ENCODE measurements around the gene MVK.

The MVK gene

GRCh38 chr12:109545826-109546225 is 27.8 kb upstream of the MVK start:
- no peak overlapping the region for H3K27ac ChIP-seq (ENCODE audit: low read depth, low read length)
- H3K9ac ChIP-seq (ENCODE audit: low read length) = no peak overlapping the region

DNA sequence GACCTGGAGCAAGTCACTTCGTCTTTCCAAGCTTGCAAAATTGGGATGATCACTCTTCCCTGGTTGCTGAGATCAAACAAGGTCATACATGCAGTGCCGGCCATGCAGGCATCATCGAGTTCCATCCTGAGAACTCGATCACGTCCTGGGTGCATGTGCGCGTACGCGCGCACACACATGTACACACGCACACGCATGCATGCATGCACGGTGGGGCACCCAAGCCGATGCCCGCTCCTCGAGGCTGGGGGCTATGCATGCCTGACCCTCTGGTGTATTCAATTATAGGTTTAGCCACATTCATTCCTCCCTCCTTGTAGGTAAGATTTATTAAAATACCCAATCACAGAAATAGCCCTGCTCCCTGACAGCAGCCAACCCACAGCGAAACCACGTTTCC is 26.3 kb upstream of the MVK start:
- H3K27ac ChIP-seq (ENCODE audit: low read depth, low read length) = no peak overlapping the region
- peaks cover 2% of the 10 kb centered on the region; the same call in 1 of the 2 replicates for H3K4me1 ChIP-seq (ENCODE audit: control insufficient read depth, insufficient read depth, low read length)
- no peaks in the 10 kb centered on the region for H3K27me3 ChIP-seq (ENCODE audit: control insufficient read depth, insufficient read depth, low read length)
- H3K9me3 ChIP-seq (ENCODE audit: control insufficient read depth, insufficient read depth, low read depth, low read length) = no peaks in the 10 kb centered on the region
- no peak overlapping the region for H3K4me3 ChIP-seq (ENCODE audit: low read depth, low read length)
- no peaks in the 10 kb centered on the region for H3K36me3 ChIP-seq (ENCODE audit: control insufficient read depth, insufficient read depth, low read length)
- H3K9ac ChIP-seq (ENCODE audit: low read length) = no peak overlapping the region

More at GRCh38 chr12:109545826-109546225, 27.8 kb upstream of the MVK start:
- Histone ChIP-seq H3K27me3 (ENCODE audit: control insufficient read depth, insufficient read depth, low read length) (no peaks in the 10 kb centered on the region), H3K4me1 (ENCODE audit: control insufficient read depth, insufficient read depth, low read length) (peaks cover 2% of the 10 kb centered on the region; the same call in 1 of the 2 replicates), H3K36me3 (ENCODE audit: control insufficient read depth, insufficient read depth, low read length) (no peaks in the 10 kb centered on the region), H3K9me3 (ENCODE audit: control insufficient read depth, insufficient read depth, low read depth, low read length) (no peaks in the 10 kb centered on the region), H3K4me3 (ENCODE audit: low read depth, low read length) (no peak overlapping the region)

DNA sequence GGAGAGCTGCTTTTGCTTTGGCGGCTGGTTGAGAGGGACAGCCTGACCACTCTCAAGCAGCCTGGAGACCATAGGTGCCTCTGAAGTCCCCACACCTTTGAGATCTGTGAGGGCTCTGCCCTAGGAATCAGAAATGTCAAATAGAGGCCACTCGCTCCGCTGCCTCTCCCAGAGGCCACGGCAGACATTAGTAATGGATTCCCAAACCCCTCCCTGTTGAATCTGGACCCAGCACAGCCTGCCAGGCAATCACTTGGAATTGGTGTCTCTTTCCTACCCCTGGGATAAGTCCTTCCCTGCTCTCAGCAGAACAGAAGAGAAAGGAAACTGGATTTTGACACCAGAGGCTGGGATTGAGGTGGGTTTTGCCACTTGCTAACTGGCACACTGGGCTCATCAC is 25.3 kb upstream of the MVK start:
- Histone ChIP-seq H3K27me3 (ENCODE audit: control insufficient read depth, insufficient read depth, low read length) (no peaks in the 10 kb centered on the region), H3K4me1 (ENCODE audit: control insufficient read depth, insufficient read depth, low read length) (peaks cover 2% of the 10 kb centered on the region; the same call in 1 of the 2 replicates), H3K4me3 (ENCODE audit: low read depth, low read length) (no peak overlapping the region), H3K27ac (ENCODE audit: low read depth, low read length) (no peak overlapping the region), H3K36me3 (ENCODE audit: control insufficient read depth, insufficient read depth, low read length) (no peaks in the 10 kb centered on the region), H3K9me3 (ENCODE audit: control insufficient read depth, insufficient read depth, low read depth, low read length) (no peaks in the 10 kb centered on the region), H3K9ac (ENCODE audit: low read length) (no peak overlapping the region)

DNA sequence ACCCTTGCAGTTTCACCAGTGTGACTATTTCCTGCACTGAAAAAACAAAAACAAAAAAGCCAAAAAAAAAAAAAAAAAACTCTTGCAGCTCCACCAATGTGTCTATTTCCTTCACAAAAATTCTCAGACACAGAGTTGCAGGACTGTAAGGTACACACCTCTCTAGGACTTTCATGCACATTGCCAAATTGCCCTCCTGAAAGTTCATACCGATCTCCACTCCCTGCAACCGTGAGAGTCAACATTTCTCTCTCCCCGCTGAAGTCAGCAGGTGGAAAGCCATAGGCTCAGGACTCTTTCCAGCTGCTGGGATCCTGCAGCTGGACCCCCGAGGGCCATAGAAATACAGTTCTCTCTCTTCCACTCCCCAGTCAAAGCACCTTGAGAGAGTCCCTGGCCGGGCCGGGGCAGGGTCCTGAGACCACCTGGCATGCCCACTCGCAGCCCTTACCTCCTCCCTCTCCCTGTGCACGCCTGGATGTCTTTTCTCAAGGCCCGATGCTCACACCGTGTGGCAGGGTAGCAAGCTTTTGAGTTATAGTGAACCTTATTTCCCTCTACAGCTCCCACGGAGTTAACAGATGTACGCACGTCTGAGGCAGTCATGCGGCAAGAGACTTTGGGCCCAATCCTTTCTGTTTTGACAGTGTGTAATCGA is 23.9 kb upstream of the MVK start:
- H3K4me1 ChIP-seq (ENCODE audit: control insufficient read depth, insufficient read depth, low read length) = peaks cover 2% of the 10 kb centered on the region; the same call in 1 of the 2 replicates
- H3K4me3 ChIP-seq (ENCODE audit: low read depth, low read length) = no peak overlapping the region
- H3K27me3 ChIP-seq (ENCODE audit: control insufficient read depth, insufficient read depth, low read length) = no peaks in the 10 kb centered on the region
- H3K27ac ChIP-seq (ENCODE audit: low read depth, low read length) = no peak overlapping the region
- H3K9me3 ChIP-seq (ENCODE audit: control insufficient read depth, insufficient read depth, low read depth, low read length) = no peaks in the 10 kb centered on the region
- H3K9ac ChIP-seq (ENCODE audit: low read length) = no peak overlapping the region
- H3K36me3 ChIP-seq (ENCODE audit: control insufficient read depth, insufficient read depth, low read length) = no peaks in the 10 kb centered on the region

DNA sequence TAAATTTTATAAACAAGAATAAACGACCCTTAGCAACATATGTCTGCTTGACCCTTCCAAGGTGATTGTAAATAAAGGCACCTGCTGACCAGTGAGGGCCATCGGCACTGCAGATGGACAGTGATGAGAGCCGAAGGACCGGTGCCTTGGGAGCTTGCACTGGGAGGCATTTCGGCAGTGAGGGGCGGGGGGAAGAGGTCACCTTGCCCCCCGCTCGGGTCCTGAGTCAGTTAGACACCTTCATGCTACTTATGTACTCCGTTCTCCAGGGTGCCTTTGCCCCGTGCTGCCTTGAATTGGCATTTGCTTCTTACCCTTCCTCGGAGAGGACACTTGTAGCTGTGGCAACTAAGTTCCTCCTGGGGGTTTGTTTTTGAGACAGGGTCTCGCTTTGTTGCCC is 23.3 kb upstream of the MVK start:
- Histone ChIP-seq H3K36me3 (ENCODE audit: control insufficient read depth, insufficient read depth, low read length) (no peaks in the 10 kb centered on the region), H3K4me3 (ENCODE audit: low read depth, low read length) (no peak overlapping the region), H3K27ac (ENCODE audit: low read depth, low read length) (no peak overlapping the region), H3K9ac (ENCODE audit: low read length) (no peak overlapping the region), H3K4me1 (ENCODE audit: control insufficient read depth, insufficient read depth, low read length) (peaks cover under 1% of the 10 kb centered on the region; the same call in 1 of the 2 replicates), H3K9me3 (ENCODE audit: control insufficient read depth, insufficient read depth, low read depth, low read length) (no peaks in the 10 kb centered on the region), H3K27me3 (ENCODE audit: control insufficient read depth, insufficient read depth, low read length) (no peaks in the 10 kb centered on the region)

DNA sequence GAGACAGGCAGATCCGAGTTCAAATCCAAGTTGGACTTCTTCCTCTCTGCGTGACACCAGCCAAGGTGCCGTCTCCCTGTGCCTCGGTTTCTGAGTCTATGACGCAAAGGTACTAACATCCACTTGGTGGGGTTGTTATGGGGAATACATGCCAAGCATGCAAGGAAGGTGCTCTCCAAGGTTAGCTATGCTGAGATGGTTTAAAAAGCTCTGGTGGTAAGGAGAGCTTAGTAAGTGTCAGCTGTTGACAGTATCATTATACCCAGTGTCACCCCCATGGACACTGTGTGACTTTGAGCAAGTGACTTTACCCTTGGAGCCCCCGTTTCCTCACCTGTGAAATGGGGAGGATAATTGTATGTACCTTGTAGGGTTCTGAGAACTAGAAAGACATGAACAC is 22.5 kb upstream of the MVK start:
- Histone ChIP-seq H3K9ac (ENCODE audit: low read length) (no peak overlapping the region), H3K27me3 (ENCODE audit: control insufficient read depth, insufficient read depth, low read length) (no peaks in the 10 kb centered on the region), H3K36me3 (ENCODE audit: control insufficient read depth, insufficient read depth, low read length) (0 out of 2 replicates have a peak, but pooled peaks cover under 1% of the 10 kb centered on the region), H3K4me1 (ENCODE audit: control insufficient read depth, insufficient read depth, low read length) (no peaks in the 10 kb centered on the region; the same call in 1 of the 2 replicates), H3K9me3 (ENCODE audit: control insufficient read depth, insufficient read depth, low read depth, low read length) (no peaks in the 10 kb centered on the region), H3K4me3 (ENCODE audit: low read depth, low read length) (no peak overlapping the region), H3K27ac (ENCODE audit: low read depth, low read length) (no peak overlapping the region)

DNA sequence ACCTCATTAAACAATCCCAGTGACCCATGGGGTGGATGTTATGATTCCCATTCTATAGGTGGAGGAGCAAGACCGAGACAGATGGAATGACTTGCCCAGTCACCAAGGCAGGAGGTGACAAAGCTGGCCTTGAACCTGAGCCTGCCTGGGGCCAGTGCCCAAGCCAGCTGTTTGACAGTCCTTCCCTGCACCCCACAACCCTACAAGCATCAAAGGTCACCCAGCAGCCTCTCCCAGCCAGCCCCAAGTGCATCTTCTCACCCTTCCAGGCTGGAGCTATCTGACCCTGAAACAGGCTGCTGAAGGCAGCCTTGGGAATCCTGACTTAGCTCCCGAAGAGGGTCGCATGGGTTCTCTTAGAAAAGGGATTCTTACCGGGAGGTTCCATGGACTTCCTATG is 20.6 kb upstream of the MVK start:
- 0 out of 2 replicates have a peak, but pooled peaks cover 7% of the 10 kb centered on the region for H3K36me3 ChIP-seq (ENCODE audit: control insufficient read depth, insufficient read depth, low read length)
- H3K4me3 ChIP-seq (ENCODE audit: low read depth, low read length) = no peak overlapping the region
- H3K9ac ChIP-seq (ENCODE audit: low read length) = no peak overlapping the region
- H3K4me1 ChIP-seq (ENCODE audit: control insufficient read depth, insufficient read depth, low read length) = no peaks in the 10 kb centered on the region; the same call in 1 of the 2 replicates
- H3K27me3 ChIP-seq (ENCODE audit: control insufficient read depth, insufficient read depth, low read length) = no peaks in the 10 kb centered on the region
- no peaks in the 10 kb centered on the region for H3K9me3 ChIP-seq (ENCODE audit: control insufficient read depth, insufficient read depth, low read depth, low read length)
- H3K27ac ChIP-seq (ENCODE audit: low read depth, low read length) = no peak overlapping the region

- Histone ChIP-seq H3K9ac (ENCODE audit: low read length) (no peak overlapping the region), H3K27ac (ENCODE audit: low read depth, low read length) (no peak overlapping the region), H3K9me3 (ENCODE audit: control insufficient read depth, insufficient read depth, low read depth, low read length) (no peaks in the 10 kb centered on the region), H3K4me3 (ENCODE audit: low read depth, low read length) (no peak overlapping the region), H3K36me3 (ENCODE audit: control insufficient read depth, insufficient read depth, low read length) (0 out of 2 replicates have a peak, but pooled peaks cover 9% of the 10 kb centered on the region), H3K27me3 (ENCODE audit: control insufficient read depth, insufficient read depth, low read length) (no peaks in the 10 kb centered on the region), H3K4me1 (ENCODE audit: control insufficient read depth, insufficient read depth, low read length) (no peaks in the 10 kb centered on the region; the same call in 1 of the 2 replicates)
Measured at GRCh38 chr12:109553483-109553882, 20.1 kb upstream of the MVK start.

DNA sequence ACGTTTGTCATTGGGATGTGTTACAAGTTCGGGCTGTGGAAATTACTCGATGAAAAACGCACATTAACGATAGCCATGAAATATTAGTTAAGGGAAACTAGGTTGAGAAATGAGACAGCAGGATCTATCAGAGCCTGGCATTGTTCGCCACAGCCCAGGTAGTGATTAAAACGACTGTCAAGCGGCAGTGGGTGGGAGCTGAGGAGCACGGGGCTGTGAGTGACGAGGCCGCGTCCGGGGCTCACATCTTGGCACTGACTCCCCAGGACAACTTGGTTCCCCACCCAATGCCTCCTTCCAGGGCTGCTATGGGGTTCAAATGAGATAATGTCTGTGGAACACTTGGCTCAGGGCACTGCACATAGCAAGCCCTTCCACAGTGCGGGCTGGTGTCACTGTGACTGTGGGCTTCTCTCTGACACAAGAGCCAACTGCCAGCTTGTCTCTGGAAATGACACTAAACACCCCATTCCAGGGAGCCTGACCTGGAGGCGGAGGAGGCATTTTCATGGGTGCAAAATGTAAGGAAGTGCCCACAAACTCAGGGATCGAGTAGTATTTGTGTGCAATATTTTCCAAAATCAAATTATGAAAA is 19.6 kb upstream of the MVK start:
- H3K4me1 ChIP-seq (ENCODE audit: control insufficient read depth, insufficient read depth, low read length) = no peaks in the 10 kb centered on the region; the same call in 1 of the 2 replicates
- no peaks in the 10 kb centered on the region for H3K27me3 ChIP-seq (ENCODE audit: control insufficient read depth, insufficient read depth, low read length)
- H3K9ac ChIP-seq (ENCODE audit: low read length) = no peak overlapping the region
- no peak overlapping the region for H3K4me3 ChIP-seq (ENCODE audit: low read depth, low read length)
- peaks cover 12% of the 10 kb centered on the region; the same call in 1 of the 2 replicates for H3K36me3 ChIP-seq (ENCODE audit: control insufficient read depth, insufficient read depth, low read length)
- no peak overlapping the region for H3K27ac ChIP-seq (ENCODE audit: low read depth, low read length)
- no peaks in the 10 kb centered on the region for H3K9me3 ChIP-seq (ENCODE audit: control insufficient read depth, insufficient read depth, low read depth, low read length)

GRCh38 chr12:109554761-109555160 is 18.8 kb upstream of the MVK start:
- no peaks in the 10 kb centered on the region for H3K27me3 ChIP-seq (ENCODE audit: control insufficient read depth, insufficient read depth, low read length)
- no peaks in the 10 kb centered on the region; the same call in 1 of the 2 replicates for H3K4me1 ChIP-seq (ENCODE audit: control insufficient read depth, insufficient read depth, low read length)
- H3K9ac ChIP-seq (ENCODE audit: low read length) = no peak overlapping the region
- H3K4me3 ChIP-seq (ENCODE audit: low read depth, low read length) = no peak overlapping the region
- H3K27ac ChIP-seq (ENCODE audit: low read depth, low read length) = no peak overlapping the region
- peaks cover 15% of the 10 kb centered on the region; the same call in 1 of the 2 replicates for H3K36me3 ChIP-seq (ENCODE audit: control insufficient read depth, insufficient read depth, low read length)
- H3K9me3 ChIP-seq (ENCODE audit: control insufficient read depth, insufficient read depth, low read depth, low read length) = no peaks in the 10 kb centered on the region
